GM18870 (cell line): ENCODE results near the gene FIBP.

Experiments
- ATAC-seq: cut with Tn5 transposase; IDR thresholded peaks from one replicate; pipeline ENCODE4 v1.9.1; 2021; ENCODE audit warnings: moderate library complexity; ENCODE audit not compliant: unreplicated experiment

The FIBP gene

GRCh38 chr11:65871811-65872548 lies 16.3 kb downstream of the FIBP start:
- no peak for ATAC-seq

DNA sequence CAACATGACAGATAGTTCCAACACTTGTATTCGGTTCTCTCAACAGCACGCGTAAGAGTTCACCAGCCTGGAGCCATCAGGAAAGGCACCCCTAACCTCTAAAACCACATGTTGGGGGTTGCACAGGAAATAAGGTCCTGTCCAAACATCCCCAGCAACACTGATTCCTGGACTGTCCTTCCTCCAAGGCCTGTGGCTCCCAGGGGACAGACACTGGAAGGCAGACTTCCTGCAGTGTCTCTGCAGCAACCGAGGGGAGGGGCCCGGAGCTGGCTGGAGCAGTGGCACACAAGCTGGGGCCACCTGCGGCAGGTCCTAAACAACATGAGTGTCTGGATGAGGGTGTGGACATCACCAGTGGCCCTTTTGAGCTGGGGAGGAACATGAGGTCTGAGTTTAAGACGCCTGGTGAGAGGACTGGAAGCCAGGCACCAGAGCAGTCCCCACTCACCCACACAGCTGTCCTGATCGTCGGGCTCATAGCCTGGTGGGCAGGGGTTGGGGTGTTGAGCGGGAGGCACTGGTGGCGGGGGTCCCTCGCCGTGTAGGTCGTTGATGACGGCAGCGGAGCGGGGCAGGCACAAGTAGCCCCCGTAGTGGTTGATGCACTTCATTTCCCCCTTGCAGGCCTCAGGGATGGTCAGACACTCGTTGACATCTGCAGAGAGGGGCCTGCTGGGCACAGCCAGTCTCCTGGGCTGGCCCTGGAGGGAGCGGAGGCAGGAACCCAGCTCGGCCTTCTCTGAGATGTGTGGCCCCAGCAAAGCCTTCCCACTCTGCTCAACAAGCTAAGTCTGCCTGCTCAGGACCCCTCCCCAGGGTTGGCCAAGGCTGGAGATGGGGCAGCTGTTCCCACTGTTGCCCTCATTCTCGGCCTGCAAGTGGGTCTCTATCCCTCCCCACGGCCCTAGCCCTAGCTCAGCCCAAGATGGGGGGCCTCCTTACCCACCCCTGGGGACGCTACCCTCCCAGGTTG lies 17.3 kb downstream of the FIBP start:
- ATAC-seq, result no peak

GRCh38 chr11:65870307-65870658 lies 18.0 kb downstream of the FIBP start:
- no peak for ATAC-seq

DNA sequence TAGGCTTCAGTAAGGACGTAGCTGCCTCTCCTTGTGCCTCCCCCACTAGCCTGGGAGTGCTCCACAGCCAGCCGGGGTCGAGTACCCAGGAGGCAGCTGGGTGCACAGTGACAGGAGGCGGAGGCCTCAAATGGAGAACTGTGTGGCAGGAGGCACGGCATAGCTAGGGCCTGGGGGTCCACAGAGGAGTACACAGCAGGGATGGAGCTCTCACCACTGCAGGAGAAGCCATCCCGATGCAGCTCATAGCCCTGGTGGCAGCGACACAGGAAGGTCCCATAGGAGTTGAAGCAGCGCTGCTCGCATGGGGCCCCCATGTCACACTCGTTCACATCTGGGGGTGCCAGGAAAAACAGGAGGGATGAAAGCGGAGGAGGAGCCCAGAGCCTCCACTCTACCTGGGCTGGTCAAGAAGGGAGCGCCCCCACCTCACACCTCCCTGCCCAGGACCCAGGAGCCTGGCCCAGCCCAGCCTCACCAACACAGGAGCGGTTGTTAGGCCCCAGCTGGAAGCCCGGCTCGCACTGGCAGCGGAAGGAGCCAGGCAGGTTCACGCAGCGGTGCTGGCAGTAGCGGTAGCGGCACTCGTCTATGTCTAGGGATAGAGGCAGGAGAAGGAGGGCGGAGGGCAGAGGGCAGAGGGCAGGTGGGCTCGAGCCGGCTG lies 18.5 kb downstream of the FIBP start:
- ATAC-seq, result no peak

DNA sequence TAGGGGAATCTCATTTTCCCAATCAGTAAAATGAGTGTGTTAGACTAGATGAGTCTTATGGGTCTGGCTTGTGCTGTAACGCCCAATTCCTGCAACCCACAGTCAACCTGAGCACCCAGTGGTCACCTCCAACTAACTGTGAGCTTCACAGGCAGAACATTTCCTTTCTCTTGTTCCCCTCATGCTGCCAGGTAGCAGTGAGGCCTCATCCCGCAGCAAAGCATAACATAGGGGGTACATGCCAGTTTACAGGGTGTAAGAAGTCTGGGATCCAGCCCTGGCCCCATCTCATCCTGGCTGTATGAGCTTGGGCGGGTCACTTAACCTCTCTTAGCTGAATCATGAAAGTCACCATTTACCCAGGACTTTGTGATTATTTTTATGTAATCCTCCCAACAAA lies 19.4 kb downstream of the FIBP start:
- no peak for ATAC-seq

DNA sequence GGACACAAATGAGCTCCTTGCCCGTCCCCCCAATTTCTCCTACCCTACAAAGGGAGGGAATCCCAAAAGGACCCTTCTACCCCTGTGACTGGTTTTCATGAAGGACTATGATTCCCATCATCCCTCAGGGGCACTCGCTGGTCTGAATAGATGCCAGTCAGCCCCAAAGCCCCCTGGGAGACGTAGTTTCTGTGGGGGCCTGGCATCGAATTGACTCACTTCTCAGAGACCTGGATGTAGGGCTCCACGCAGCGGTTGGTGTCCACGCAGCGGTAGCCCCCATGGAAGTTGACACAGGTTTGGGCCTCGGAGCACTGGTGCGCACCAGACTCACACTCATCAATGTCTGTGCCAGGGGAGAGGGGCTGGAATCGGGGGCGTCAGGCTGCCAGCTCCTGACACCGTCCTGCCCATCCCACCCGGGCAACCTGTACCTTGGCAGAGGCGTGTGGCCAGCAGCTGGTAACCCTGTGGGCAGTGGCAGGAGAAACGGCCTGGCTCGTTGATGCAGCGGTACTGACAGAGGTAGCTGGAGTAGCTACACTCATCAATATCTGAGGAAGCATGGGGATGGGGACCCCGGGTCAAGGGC lies 20.1 kb downstream of the FIBP start:
- ATAC-seq, result no peak

- no peak for ATAC-seq
Measured at GRCh38 chr11:65867284-65868071, 20.8 kb downstream of the FIBP start.

DNA sequence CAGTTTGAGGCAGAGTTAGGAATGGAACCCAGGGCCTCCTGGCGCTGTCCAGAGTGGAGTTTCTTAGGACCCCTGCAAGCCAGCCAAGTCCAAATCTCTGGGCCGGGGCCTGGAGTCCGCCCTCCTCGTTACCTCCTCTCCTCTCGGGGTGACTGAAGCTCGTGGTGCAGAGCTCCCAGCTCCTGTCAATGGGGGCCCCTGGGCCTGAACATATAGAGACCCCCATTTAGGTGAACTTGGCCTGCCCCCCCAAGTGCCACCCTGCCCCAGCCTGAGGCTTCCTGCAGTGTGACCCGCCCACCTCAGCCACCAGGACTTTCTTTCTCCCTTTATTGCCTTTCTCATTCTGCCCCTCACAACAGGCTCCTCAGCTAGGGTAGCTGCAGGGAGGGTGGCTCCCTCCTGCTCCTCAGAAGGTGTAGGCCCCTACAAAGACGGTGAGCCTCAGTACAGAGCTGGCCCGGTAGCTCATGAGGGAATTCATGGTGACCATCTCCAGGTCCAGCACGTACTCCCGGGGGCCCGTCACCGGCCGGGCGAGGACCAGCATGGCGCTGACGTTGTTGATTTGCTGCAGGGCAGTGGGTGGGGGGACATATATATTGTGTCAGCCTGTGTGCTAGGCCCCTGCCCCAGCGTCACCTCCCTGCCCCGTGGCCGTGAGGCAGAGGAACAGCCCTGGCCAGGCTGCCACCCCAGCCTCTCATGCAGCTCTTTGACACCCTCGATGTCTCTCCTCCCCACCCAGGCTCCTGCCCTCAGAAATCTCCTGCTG lies 21.6 kb downstream of the FIBP start:
- no peak for ATAC-seq

GRCh38 chr11:65865550-65866172 lies 22.6 kb downstream of the FIBP start:
- ATAC-seq, result no peak

- no peak for ATAC-seq
Measured at GRCh38 chr11:65864706-65865471, 23.4 kb downstream of the FIBP start.

GRCh38 chr11:65863889-65864705 lies 24.2 kb downstream of the FIBP start:
- no peak for ATAC-seq

- ATAC-seq, result no peak
Measured at GRCh38 chr11:65862941-65863888, 25.1 kb downstream of the FIBP start.

DNA sequence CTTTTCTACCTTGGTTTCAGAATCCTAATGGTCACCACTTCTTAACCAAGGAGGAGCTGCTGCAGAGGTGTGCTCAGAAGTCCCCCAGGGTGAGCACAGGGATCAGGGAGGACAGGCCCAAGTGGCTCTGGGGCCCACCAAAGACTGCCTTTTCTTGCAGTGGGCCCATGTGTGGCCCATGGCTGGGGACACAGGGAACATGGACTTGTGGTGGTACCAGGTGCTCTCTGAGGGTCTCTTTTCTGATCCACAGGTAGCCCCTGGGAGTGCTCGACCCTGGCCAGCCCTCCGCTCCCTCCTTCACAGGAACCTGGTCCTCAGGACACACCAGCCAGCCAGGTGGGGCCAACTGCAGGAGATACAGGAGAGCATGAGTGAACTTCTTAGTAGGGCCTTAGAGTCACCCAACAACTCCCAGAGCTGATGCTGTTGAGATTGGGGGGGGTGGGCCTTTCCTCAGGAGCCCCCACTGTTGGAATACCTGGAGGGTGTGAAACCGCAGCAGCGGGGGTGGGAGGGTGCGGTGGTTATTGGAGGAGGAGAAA lies 26.0 kb downstream of the FIBP start:
- no peak for ATAC-seq

- no peak for ATAC-seq
Measured at GRCh38 chr11:65861533-65862183, 26.6 kb downstream of the FIBP start.

GRCh38 chr11:65861165-65861505 lies 27.1 kb downstream of the FIBP start:
- ATAC-seq, result no peak
